Medulla oblongata (tissue), 1 donor: ENCODE data around the gene TMEM245.
"Not testable (repeated sequence)": the region's sequence is repeated elsewhere in the genome, so short reads cannot be mapped to it uniquely, and the experiment has no call there.

Experiments
- DNase-seq: peaks from one replicate; pipeline ENCODE4 v3.0.0-alpha.2; 2015; ENCODE audit errors: extremely low spot score

The TMEM245 gene

DNA sequence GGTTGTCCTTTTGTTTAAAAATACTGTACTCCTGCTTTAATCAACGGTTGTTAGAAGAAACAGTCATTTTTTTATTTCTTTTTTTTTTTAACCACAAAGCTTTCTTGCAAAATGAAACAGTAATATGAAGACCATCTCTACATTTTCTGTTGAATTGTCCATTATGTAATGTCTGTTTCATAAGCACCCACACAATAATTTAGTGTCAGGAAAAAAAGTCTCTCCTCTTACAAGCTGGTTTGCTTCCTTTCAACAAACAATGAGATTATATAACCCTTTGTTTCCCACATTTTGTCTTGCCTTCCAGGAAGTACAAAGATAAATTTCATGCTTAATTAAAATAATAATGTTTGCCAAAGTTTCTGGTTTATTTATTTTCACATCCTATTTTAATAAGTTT, 123.1 kb downstream of the TMEM245 start:
- no peak for DNase-seq

DNA sequence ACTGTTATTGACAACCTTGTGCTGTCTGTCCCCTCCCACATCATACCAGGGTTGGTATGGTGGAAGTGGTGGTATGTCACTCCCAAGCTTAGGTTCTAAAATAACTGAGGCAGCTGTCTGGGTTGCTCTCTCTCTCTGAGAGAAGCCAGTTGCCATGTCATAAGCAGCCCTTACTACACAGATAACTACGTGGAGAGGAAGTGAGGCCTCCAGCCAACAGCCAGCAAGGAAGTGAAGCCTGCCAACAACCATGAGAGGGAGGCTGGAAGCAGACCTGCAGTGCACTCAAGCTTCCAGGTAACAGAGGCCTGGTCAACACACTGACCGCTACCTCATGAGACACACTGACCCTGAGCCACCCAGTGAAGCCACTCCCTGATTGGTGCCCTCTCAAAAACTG, 125.1 kb downstream of the TMEM245 start:
- no peak for DNase-seq

DNA sequence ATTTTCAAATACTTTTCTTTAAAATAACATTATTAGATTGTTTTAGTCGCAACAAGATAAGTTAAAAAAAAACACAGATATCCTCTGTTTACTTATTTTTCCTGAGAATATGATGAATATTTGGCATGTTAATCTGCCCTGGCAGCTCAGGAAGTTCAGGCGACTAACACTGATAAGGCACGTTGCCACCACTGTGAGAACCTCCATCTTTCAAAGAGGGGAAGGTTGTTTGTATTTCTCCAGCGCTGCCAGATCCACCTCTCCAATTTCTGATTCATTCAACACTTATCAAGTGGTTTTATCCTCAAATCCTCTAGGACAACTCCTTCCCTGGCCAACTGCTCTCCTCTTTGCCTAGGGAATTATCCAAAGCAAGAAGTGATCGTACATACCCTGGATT, 128.3 kb downstream of the TMEM245 start:
- DNase-seq = no peak

DNA sequence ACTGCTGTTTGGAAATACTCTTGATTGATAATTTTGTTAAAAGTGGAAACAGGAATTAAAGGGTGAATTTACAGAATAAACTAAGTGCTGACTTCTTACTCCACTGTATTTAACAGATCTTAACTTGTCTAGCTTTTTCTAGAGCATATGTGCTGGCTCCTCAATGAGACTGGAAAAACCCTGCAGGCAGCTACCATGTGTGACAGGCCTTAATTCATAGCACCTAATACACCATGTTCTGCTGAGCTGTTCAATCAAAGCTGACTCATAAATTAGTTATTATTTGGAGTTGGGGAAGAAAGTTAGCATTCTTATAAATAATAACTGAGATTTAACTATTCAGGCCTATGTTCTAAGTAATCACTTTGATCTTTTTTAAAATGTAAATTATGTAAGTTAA, 135.9 kb downstream of the TMEM245 start:
- DNase-seq = no peak

DNA sequence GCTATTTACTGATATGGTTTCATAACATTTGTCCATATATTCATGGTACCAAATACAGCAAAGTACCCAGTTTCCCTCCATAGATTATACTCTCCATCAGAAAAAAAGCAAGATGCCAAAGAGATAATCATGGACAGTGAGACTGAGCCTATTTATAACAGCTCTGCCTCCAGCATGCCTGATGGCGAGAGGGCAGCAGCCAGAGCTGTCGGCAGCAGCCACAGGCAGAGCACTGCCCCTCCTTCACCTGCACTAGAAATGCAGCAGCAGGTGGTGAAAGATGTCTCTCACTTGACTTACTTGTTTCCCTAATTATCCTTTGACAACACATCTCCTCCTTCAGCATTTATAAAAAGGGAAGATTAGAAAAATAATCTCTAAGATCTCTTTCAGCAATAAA, 138.9 kb downstream of the TMEM245 start:
- DNase-seq = no peak

DNA sequence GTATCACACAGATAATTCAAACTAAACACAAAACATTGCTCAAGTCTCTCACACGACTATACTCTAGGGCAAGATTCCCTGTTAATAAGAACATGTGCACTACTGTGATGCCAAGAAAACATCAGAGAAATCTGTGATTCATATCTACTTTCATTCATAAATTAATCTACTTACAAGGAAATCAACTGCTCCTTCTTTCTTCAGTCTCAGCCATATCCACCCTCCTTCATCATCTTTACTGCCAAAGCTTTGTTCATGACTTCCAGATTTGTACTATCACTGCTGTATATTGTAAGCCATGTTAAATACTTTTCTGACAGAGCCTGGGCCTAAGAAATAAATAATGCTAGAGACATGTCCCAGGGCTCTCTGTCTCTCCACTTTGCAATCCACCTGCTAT, 141.5 kb downstream of the TMEM245 start:
- no peak for DNase-seq

DNA sequence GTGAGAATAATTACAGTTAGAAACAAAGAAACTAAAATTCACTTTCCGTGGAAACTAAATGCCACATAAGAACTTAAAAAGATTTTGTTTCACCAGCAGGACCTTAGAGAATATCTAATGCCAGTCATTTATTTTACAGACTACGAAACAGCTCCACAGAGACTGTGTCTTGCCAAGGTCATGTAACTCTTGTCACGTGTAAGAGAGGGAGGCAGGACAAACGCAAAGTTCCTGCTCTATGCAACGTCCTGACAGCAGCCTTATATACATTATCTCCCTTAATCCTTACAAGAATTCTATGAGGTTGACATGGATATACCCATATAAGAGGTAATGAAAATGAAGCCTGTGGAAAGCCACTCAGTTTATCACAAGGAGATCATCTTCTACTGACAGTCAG, 145.9 kb downstream of the TMEM245 start:
- DNase-seq = no peak

DNA sequence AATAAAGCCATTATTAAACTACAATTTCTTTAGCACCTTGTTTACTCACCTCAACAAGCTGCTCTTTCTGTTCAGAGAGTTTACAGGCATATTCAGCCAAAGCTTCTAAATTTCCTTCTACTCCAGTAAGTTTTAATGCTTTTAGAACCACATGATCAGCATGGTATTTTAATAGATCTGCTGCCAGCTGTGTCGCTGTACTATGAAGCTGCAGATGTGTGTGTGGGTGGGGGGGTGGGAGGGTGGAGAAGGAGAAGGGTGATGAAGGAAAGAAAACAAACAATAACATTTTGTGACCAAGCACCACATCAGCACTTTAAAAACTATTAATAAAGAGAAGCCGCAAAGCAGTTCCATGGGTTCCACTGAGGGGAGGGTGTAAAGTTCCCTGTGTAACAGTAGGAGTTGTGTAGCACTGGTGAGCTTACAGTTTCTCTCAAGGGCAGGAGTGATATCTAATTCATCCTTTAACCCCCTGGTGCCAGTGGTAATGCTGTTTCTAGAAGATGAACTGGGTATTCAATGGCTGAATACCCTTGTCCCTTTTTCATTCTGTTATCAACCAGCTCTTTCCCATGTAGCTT, 147.0 kb downstream of the TMEM245 start:
- no peak for DNase-seq

DNA sequence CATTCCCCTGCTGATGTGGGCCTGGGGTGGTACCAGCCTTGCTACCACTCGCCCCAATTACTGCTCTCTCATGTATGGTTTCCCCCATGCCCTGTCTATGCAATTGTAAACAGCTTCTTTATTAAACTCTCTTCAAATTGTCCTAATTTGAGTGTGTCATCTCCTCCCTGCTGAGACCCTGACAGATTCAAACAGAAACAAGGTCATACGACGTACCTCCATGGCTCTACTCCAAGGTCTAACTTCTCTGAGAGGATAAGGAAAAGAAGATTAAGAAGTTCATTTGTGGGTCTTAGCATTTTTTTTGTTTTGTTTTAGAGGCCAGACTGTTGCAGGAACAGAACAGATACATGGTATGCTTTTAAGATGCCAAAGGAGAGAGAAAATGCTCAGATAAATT, 147.6 kb downstream of the TMEM245 start:
- DNase-seq = no peak

DNA sequence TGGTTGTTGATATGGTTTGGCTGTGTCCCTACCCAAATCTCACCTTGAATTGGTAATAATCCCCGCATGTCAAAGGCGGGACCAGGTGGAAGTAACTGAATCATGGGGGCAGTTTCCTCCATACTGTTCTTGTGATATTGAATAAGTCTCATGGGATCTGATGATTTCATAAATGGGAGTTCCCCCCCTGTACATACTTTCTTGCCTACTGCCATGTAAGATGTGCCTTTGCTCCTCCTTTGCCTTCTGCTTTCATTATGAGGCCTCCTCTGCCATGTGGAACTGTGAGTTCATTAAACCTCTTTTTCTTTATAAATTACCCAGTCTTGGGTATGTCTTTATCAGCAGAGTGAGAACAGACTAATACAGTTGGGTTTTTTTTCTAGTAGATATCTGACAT, 148.4 kb downstream of the TMEM245 start:
- DNase-seq = not testable (repeated sequence)

DNA sequence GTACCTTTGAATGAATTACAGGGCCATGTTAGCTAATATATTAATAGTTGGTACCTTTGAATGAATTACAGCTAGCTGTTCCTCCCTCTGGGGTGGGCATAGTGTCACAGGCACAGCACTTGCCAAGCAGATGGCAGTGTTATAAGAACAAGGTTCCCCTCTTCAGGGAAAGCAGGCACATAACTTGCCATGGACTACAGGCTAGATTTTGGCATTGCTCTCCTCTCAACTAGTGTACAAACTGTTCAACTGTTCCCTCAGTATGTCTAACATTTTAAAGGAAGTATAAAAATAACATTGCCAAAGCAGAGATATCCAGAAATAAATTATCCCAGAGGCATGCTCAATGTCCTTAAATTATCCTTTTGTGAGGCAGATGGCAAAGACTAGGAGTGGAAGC, 151.8 kb downstream of the TMEM245 start:
- DNase-seq = no peak
